Natural killer cell treated with Interleukin-12 subunit alpha and Interleukin-12 subunit beta and Interleukin-15 and Interleukin-18, amount 100 ng/mL, for 72 hours (primary cell): ENCODE data around the gene VN1R5. TPM values are rescaled to one million over a fixed set of nuclear protein-coding genes. Genes with fewer than 3 reads are reported as not detected.

Source experiments
- ATAC-seq, 2 donors: fragments of 150-1000 bp; cut with Tn5 transposase in 1 of 2; sonication (Bioruptor Pico), chemical (Tn5 transposase) in 1 of 2; 2 replicates each; pipeline ENCODE4 v1.10.0; 2021
- DNase-seq: peaks from one replicate; pipeline ENCODE4 v3.0.0; 2022; ENCODE audit warnings: low spot score
- H3K27ac Mint-ChIP-seq, 2 donors: 1 replicate in 1 of 2; 2 replicates in 1 of 2; pipeline ENCODE4 v1.8.0; 2022; ENCODE audit warnings: mixed read lengths in 2 of 2, mild to moderate bottlenecking in 1 of 2, moderate library complexity in 1 of 2
- H3K27me3 Mint-ChIP-seq, 2 donors: 1 replicate in 1 of 2; 2 replicates in 1 of 2; pipeline ENCODE4 v1.8.0; 2022; ENCODE audit warnings: mixed read lengths in 2 of 2
- H3K36me3 Mint-ChIP-seq: one replicate; pipeline ENCODE4 v1.8.0; 2022; ENCODE audit warnings: mixed read lengths
- H3K4me1 Mint-ChIP-seq, 2 donors: 1 replicate in 1 of 2; 2 replicates in 1 of 2; pipeline ENCODE4 v1.8.0; 2022; ENCODE audit warnings: low read depth in 2 of 2, mixed read lengths in 2 of 2, mild to moderate bottlenecking in 1 of 2
- H3K4me3 Mint-ChIP-seq: one replicate; pipeline ENCODE4 v1.8.0; 2022; ENCODE audit warnings: mixed read lengths
- H3K9me3 Mint-ChIP-seq: 2 replicates; pipeline ENCODE4 v1.8.0; 2022; ENCODE audit warnings: mixed read lengths
- total RNA-seq, 2 donors: library from RNA; stranded (reverse); gene quantifications; one replicate each; pipeline ENCODE4 v1.2.3, GENCODE V29; 2022

Gene VN1R5
- total RNA-seq, 2 donors from 2014 or later = not detected

DNA sequence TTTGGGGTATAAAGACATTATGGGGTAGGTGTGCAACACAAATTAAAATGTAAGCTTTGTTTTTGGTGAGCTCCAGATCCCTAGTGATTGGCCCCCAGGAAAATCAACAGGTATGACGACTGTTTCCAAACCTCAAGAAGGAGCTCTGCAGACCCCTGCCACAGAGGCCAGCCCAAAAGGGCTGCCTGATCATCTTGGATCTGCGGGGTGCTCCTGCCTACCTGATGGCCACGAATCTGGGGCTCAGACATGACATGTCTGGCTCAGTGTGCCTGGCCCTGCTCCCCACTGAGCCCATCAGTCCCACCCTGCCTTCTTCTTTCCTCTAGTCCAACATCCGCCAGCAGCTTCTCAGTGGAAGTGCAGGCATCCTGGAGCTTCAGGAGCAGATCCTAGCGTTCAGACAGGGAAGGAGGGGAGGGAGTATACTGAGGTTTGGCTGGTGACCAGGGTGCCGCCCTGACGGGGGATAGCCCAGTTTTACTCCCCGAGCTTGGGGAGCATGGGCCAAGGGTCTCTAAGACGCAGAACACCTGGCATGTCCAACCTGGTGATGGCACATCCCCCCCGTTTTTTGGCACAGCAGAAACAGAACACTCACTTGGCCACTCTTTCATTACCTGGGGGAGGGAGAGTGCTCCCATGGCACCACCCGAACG is 44.0 kb downstream of the VN1R5 start:
- H3K36me3 Mint-ChIP-seq = peaks cover 21% of the 10 kb centered on the region
- DNase-seq = no peak
- no peaks in the 10 kb centered on the region for H3K9me3 Mint-ChIP-seq
- H3K27me3 Mint-ChIP-seq = no peaks in the 10 kb centered on the region
- no peak overlapping the region for H3K4me3 Mint-ChIP-seq
- no peaks in the 10 kb centered on the region for H3K4me1 Mint-ChIP-seq
- no peak overlapping the region for H3K27ac Mint-ChIP-seq
- no peak for ATAC-seq

- Mint-ChIP-seq H3K9me3 (no peaks in the 10 kb centered on the region), H3K27ac (no peak overlapping the region), H3K4me1 (no peaks in the 10 kb centered on the region), H3K27me3 (no peaks in the 10 kb centered on the region), H3K36me3 (peaks cover 26% of the 10 kb centered on the region), H3K4me3 (no peak overlapping the region)
- ATAC-seq = no peak
- no peak for DNase-seq
Observed at GRCh38 chr1:247300491-247301175, 44.8 kb downstream of the VN1R5 start.

GRCh38 chr1:247301176-247301540 is 45.3 kb downstream of the VN1R5 start:
- H3K27ac Mint-ChIP-seq = no peak overlapping the region
- no peaks in the 10 kb centered on the region for H3K4me1 Mint-ChIP-seq
- H3K36me3 Mint-ChIP-seq = peaks cover 27% of the 10 kb centered on the region
- DNase-seq = no peak
- ATAC-seq = no peak
- no peaks in the 10 kb centered on the region for H3K27me3 Mint-ChIP-seq
- no peaks in the 10 kb centered on the region for H3K9me3 Mint-ChIP-seq
- H3K4me3 Mint-ChIP-seq = no peak overlapping the region

DNA sequence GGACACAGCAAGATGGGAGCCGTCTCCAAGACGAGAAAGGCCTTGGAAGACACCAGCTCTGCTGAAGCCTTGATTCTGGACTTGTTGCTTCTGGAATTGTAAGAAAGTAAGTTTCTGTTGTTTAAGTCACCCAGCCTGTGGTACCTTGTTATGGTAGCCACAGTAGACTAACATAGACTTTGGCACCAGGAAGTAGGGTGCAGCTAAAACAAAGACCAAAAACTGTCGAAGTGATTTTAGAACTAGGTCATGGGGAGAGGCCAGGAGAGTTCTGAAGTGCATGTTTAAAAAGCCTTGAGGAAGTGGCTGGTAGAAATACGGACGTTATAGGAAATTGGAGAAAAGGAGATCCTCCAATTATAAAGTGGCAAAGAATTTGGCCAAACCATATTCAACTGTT is 47.3 kb downstream of the VN1R5 start:
- no peaks in the 10 kb centered on the region for H3K4me1 Mint-ChIP-seq
- no peak overlapping the region for H3K27ac Mint-ChIP-seq
- H3K4me3 Mint-ChIP-seq = no peak overlapping the region
- no peaks in the 10 kb centered on the region for H3K9me3 Mint-ChIP-seq
- no peaks in the 10 kb centered on the region for H3K27me3 Mint-ChIP-seq
- no peak for ATAC-seq
- DNase-seq = no peak
- peaks cover 27% of the 10 kb centered on the region for H3K36me3 Mint-ChIP-seq

GRCh38 chr1:247304031-247304430 is 48.2 kb downstream of the VN1R5 start:
- H3K4me3 Mint-ChIP-seq = no peak overlapping the region
- ATAC-seq = no peak
- H3K36me3 Mint-ChIP-seq = peaks cover 27% of the 10 kb centered on the region
- no peak for DNase-seq
- H3K9me3 Mint-ChIP-seq = no peaks in the 10 kb centered on the region
- H3K27ac Mint-ChIP-seq = no peak overlapping the region
- no peaks in the 10 kb centered on the region for H3K27me3 Mint-ChIP-seq
- no peaks in the 10 kb centered on the region for H3K4me1 Mint-ChIP-seq

Other genes with a start within 250 kb of the VN1R5 start
- gene ZNF695, start 248.0 kb upstream of the VN1R5 start, total RNA-seq = 1 to 10 TPM in 1 of 2 donors, under 1 TPM in 1; 0.33 to 1.2 TPM
- 1 to 10 TPM; 3.0 to 3.2 TPM for gene ZNF670, start 177.3 kb upstream of the VN1R5 start, total RNA-seq
- gene ZNF669, start 151.7 kb upstream of the VN1R5 start, total RNA-seq = 10 to 100 TPM; 10.5 to 11.0 TPM
- gene ZNF124, start 84.1 kb upstream of the VN1R5 start, total RNA-seq = 10 to 100 TPM; 16.2 to 25.9 TPM
- 10 to 100 TPM; 17.2 to 24.5 TPM for gene ZNF496, start 75.8 kb downstream of the VN1R5 start, total RNA-seq
- 1 to 10 TPM; 2.3 to 3.5 TPM for gene NLRP3, start 160.1 kb downstream of the VN1R5 start, total RNA-seq
- gene OR2B11, start 202.0 kb downstream of the VN1R5 start, total RNA-seq = not detected